Measurements from ENCODE around the gene TNPO1. TPM values are rescaled to one million over a fixed set of nuclear protein-coding genes. Genes with fewer than 3 reads are reported as not detected.

TNPO1 gene
- total and polyA plus RNA-seq, 2 of the 8 experiments (the other 6 are each of a cell fraction or from before 2014, with no cell fraction given), result 38.5 to 211 TPM

DNA sequence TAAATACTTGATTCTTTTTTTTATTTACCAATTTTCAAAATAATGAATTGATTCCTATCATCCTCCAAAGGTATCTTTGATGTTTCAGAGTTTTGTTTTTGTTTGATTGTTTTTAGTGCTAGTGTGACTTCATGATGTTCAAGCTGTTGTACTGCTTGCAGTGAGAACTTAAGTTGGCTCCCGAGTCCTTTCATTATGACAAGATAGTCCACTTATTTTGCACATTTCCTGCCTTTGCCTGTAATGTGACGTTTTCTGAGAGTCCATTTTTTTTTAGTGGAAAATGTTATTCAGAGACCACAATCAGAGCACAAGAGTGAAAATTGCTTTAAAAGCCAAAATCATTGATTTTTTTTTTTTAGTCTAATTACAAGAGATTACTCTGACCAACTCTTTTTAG, 79.3 kb downstream of the TNPO1 start (continued):
- no peak for TF ChIP-seq ATF2 (IDR thresholded peaks at IDR 0.05; ENCODE audit: low read length)
- no peak for TF ChIP-seq TBP (IDR thresholded peaks at IDR 0.05; ENCODE audit: low read depth, low read length)
- no peak for TF ChIP-seq CREB1 (IDR thresholded peaks at IDR 0.05)
- TF ChIP-seq CHD2 (IDR thresholded peaks at IDR 0.05; ENCODE audit: low read length), result no peak
- no peak for TF ChIP-seq ASH2L (IDR thresholded peaks at IDR 0.05; ENCODE audit: low read length)
- no peak for TF ChIP-seq TEAD4 (IDR thresholded peaks at IDR 0.05; ENCODE audit: low read depth, low read length)

Data from H1 (cell line).